ENCODE measurements around the gene GRIA1.

GRCh38 chr5:153584960-153585359 lies 94.5 kb downstream of the GRIA1 start:
- TF ChIP-seq, protein P1, sequence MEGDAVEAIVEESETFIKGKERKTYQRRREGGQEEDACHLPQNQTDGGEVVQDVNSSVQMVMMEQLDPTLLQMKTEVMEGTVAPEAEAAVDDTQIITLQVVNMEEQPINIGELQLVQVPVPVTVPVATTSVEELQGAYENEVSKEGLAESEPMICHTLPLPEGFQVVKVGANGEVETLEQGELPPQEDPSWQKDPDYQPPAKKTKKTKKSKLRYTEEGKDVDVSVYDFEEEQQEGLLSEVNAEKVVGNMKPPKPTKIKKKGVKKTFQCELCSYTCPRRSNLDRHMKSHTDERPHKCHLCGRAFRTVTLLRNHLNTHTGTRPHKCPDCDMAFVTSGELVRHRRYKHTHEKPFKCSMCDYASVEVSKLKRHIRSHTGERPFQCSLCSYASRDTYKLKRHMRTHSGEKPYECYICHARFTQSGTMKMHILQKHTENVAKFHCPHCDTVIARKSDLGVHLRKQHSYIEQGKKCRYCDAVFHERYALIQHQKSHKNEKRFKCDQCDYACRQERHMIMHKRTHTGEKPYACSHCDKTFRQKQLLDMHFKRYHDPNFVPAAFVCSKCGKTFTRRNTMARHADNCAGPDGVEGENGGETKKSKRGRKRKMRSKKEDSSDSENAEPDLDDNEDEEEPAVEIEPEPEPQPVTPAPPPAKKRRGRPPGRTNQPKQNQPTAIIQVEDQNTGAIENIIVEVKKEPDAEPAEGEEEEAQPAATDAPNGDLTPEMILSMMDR (IDR thresholded peaks at IDR 0.05), result no peak
- no peak for TF ChIP-seq POLR2A (IDR thresholded peaks at IDR 0.05)
